Keratinocyte (primary cell): ENCODE results near the gene SULF2. TPM values are rescaled to one million over a fixed set of nuclear protein-coding genes. Genes with fewer than 3 reads are reported as not detected.

Source experiments
- DNase-seq: peaks from one replicate; pipeline ENCODE4 v3.0.0-alpha.2; 2011; ENCODE audit warnings: low read depth, missing footprints, low spot score
- FAIRE-seq: peaks from 2 replicates; lab custom pipeline; 2011; peaks lifted over from hg19 to GRCh38; lab: Jason Lieb, UNC
- H2AFZ ChIP-seq: 2 replicates; pipeline ENCODE4 v1.6.0; 2012; ENCODE audit warnings: low read length, control low read depth, inconsistent platforms; ENCODE audit not compliant: control insufficient read depth
- H3K27ac ChIP-seq: 2 replicates; pipeline ENCODE4 v1.5.1; 2011; ENCODE audit warnings: low read length; ENCODE audit not compliant: control insufficient read depth, insufficient read depth
- H3K27me3 ChIP-seq: 3 replicates; pipeline ENCODE4 v1.6.0; 2011; ENCODE audit warnings: low read length; ENCODE audit not compliant: control insufficient read depth, insufficient read depth; ENCODE audit errors: extremely low read depth
- H3K36me3 ChIP-seq, 2 experiments: 2 replicates in 1 of 2; 3 replicates in 1 of 2; pipeline ENCODE4 v1.5.1; 2011; ENCODE audit warnings: low read length in 2 of 2, mild to moderate bottlenecking in 1 of 2; ENCODE audit not compliant: control insufficient read depth in 2 of 2, insufficient read depth in 2 of 2; ENCODE audit errors: extremely low read depth in 1 of 2
- H3K4me1 ChIP-seq: 3 replicates; pipeline ENCODE4 v1.5.1; 2011; ENCODE audit warnings: low read length; ENCODE audit not compliant: control insufficient read depth, insufficient read depth; ENCODE audit errors: extremely low read depth
- H3K4me2 ChIP-seq: 3 replicates; pipeline ENCODE4 v1.6.0; 2011; ENCODE audit warnings: low read depth, low read length; ENCODE audit not compliant: control insufficient read depth, insufficient read depth; ENCODE audit errors: extremely low read depth
- H3K4me3 ChIP-seq, 3 experiments: fragments of 200-600 bp in 1 of 3; sonication (generic) in 1 of 3; 2 replicates in 2 of 3; 3 replicates in 1 of 3; pipeline ENCODE4 v1.5.1; 2011 to 2016; ENCODE audit warnings: low read length in 3 of 3, mild to moderate bottlenecking in 3 of 3, control low read depth in 2 of 3, inconsistent platforms in 1 of 3, low read depth in 1 of 3, mixed read lengths in 1 of 3, mixed run types in 1 of 3, moderate library complexity in 1 of 3; ENCODE audit not compliant: control insufficient read depth in 2 of 3, insufficient read depth in 2 of 3; ENCODE audit errors: extremely low read depth in 1 of 3
- H3K79me2 ChIP-seq: 2 replicates; pipeline ENCODE4 v1.6.0; 2012; ENCODE audit warnings: low read length; ENCODE audit not compliant: control insufficient read depth, insufficient read depth
- H3K9ac ChIP-seq: 3 replicates; pipeline ENCODE4 v1.6.0; 2011; ENCODE audit warnings: low read length; ENCODE audit not compliant: control insufficient read depth, insufficient read depth; ENCODE audit errors: extremely low read depth
- H3K9me1 ChIP-seq: 3 replicates; pipeline ENCODE4 v1.6.0; 2011; ENCODE audit warnings: low read length; ENCODE audit not compliant: control insufficient read depth, insufficient read depth; ENCODE audit errors: extremely low read depth
- H3K9me3 ChIP-seq: 2 replicates; pipeline ENCODE4 v1.5.1; 2012; ENCODE audit warnings: low read depth, low read length; ENCODE audit not compliant: control insufficient read depth
- H4K20me1 ChIP-seq: 3 replicates; pipeline ENCODE4 v1.6.0; 2011; ENCODE audit warnings: low read length; ENCODE audit not compliant: control insufficient read depth, insufficient read depth; ENCODE audit errors: extremely low read depth
- EZH2 ChIP-seq: IDR thresholded peaks from one replicate; pipeline ENCODE4 v1.6.1; 2012; ENCODE audit warnings: inconsistent platforms, mild to moderate bottlenecking, low read length, moderate library complexity
- dilution Hi-C: fragments of 300-500 bp; cut with MboI; formaldehyde crosslinking; loops from one replicate; pipeline ENCODE4 v1.7.0; 2020; ENCODE audit warnings: low sequenced_read_pairs; ENCODE audit not compliant: extremely low pct_ligation_motif_present
- polyA plus RNA-seq, 5 experiments: library from polyadenylated mRNA; depleted of rRNA in 3 of 5; stranded (reverse) in 3 of 5; stranded (forward) in 1 of 5; unstranded in 1 of 5; fragments of >200 nt; gene quantifications; 1 replicate in 1 of 5; 2 replicates in 3 of 5; 3 replicates in 1 of 5; pipeline versions ENCODE4 v1.2.1 to v1.2.3, GENCODE V29; 2011 to 2012; ENCODE audit warnings: missing spikeins in 2 of 5, low read depth in 1 of 5, low replicate concordance in 1 of 5
- TF ChIP-seq, protein P1 (sequence below), 3 experiments: IDR thresholded peaks in 1 of 3; conservative IDR thresholded peaks in 1 of 3; optimal IDR thresholded peaks in 1 of 3; 2 replicates in 2 of 3; 3 replicates in 1 of 3; pipeline versions ENCODE3 to v1.5.1; 2011; ENCODE audit warnings: low read length in 3 of 3, mild to moderate bottlenecking in 3 of 3, moderate library complexity in 2 of 3, control low read depth in 1 of 3, inconsistent platforms in 1 of 3; ENCODE audit not compliant: insufficient read depth in 2 of 3; ENCODE audit errors: extremely low read depth in 1 of 3

Gene SULF2
- polyA plus RNA-seq, 1 donor (not counting 4 experiments of a cell fraction or from before 2014, with no cell fraction given), result 64.4 TPM

DNA sequence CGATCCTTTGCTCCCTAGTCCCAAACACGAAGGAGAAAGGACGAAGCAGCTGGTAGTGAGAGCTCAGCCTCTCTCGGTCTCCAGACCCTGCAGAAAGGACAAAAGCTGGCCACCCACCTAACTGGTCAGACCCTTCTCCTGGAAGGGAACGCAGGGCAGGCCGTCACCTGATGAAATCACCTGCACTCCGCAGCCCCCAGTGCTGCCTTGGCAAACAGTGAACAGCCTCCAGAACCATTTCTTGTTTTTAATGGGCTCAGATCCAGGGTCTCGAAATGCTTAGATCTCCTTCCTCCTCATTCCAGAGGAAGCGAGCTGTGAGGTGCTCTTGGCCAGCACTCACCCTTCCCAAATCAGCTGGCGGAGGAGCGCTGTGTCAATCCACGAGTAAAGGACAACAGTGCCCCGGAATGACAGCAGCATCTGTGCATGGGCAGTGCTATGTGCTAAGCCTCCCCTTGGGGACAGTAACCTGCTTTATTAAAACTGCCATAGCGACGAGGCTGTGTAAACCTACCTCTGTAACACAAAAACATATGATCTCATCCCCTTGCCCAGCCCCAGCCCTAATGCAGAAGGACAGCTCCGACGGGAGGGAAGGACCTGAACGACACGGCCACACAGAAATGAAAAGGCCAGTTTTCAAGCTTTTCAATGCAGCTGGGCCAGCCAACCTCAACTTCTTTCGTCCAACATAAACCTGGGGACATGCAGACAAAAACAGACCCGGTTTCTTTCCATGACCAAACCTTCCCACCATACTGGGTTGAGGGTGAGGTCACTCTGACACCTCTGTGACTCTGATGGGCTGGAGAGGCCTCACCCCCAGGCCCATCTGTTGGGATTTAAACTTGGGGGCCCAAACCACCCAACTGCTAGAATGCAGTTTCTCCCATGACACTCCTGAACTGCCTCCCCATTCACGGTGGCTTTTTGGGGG lies 43.3 kb downstream of the SULF2 start:
- H3K4me2 ChIP-seq, result no peak overlapping the region
- H2AFZ ChIP-seq, result no peak overlapping the region
- no peak overlapping the region for H3K27ac ChIP-seq
- no peaks in the 10 kb centered on the region for H3K4me1 ChIP-seq
- H3K36me3 ChIP-seq, result peaks cover 22 to 28% of the 10 kb centered on the region in 2 experiments
- H4K20me1 ChIP-seq, result peaks cover 6% of the 10 kb centered on the region
- H3K79me2 ChIP-seq, result peaks cover 60% of the 10 kb centered on the region
- H3K9me3 ChIP-seq, result no peaks in the 10 kb centered on the region
- H3K4me3 ChIP-seq, result no peak overlapping the region
- FAIRE-seq (no peak), DNase-seq (no peak)
- TF ChIP-seq EZH2, result no peak
- TF ChIP-seq, protein P1, sequence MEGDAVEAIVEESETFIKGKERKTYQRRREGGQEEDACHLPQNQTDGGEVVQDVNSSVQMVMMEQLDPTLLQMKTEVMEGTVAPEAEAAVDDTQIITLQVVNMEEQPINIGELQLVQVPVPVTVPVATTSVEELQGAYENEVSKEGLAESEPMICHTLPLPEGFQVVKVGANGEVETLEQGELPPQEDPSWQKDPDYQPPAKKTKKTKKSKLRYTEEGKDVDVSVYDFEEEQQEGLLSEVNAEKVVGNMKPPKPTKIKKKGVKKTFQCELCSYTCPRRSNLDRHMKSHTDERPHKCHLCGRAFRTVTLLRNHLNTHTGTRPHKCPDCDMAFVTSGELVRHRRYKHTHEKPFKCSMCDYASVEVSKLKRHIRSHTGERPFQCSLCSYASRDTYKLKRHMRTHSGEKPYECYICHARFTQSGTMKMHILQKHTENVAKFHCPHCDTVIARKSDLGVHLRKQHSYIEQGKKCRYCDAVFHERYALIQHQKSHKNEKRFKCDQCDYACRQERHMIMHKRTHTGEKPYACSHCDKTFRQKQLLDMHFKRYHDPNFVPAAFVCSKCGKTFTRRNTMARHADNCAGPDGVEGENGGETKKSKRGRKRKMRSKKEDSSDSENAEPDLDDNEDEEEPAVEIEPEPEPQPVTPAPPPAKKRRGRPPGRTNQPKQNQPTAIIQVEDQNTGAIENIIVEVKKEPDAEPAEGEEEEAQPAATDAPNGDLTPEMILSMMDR (optimal IDR thresholded peaks at IDR 0.05 in 1 of 3, IDR thresholded peaks at IDR 0.05 in 1 of 3, conservative IDR thresholded peaks at IDR 0.05 in 1 of 3; ENCODE audit: extremely low read depth in 1 of 3, insufficient read depth in 2 of 3, low read length in 3 of 3), result no peak
- dilution Hi-C loops, result no loop called here
- H3K9ac ChIP-seq, result no peak overlapping the region
- peaks cover 2% of the 10 kb centered on the region for H3K9me1 ChIP-seq
- H3K27me3 ChIP-seq, result no peaks in the 10 kb centered on the region

DNA sequence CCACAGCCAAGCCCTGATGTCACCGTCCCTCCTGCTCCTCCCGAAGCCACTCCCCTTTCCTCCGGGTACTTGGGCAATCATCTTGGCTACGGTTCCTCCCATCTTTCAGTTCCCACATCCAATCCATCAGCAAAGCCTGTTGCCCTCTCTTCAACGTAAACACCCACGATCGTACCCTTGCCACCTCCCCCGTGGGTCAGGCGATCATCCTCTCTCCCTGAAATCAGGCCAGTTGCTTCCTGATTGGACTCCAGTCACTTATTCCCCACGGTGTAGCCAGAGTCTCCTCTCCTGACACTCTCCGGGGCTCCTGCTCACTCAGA lies 44.5 kb downstream of the SULF2 start:
- no peaks in the 10 kb centered on the region for H3K4me1 ChIP-seq
- DNase-seq (no peak), FAIRE-seq (no peak)
- H3K27ac ChIP-seq, result no peak overlapping the region
- peaks cover 3% of the 10 kb centered on the region for H4K20me1 ChIP-seq
- peaks cover 22 to 24% of the 10 kb centered on the region in 2 experiments for H3K36me3 ChIP-seq
- dilution Hi-C loops, result no loop called here
- H2AFZ ChIP-seq, result no peak overlapping the region
- H3K4me2 ChIP-seq, result no peak overlapping the region
- no peaks in the 10 kb centered on the region for H3K9me1 ChIP-seq
- no peaks in the 10 kb centered on the region for H3K9me3 ChIP-seq
- no peak overlapping the region for H3K4me3 ChIP-seq
- peaks cover 58% of the 10 kb centered on the region for H3K79me2 ChIP-seq
- no peaks in the 10 kb centered on the region for H3K27me3 ChIP-seq
- TF ChIP-seq, protein P1 (optimal IDR thresholded peaks at IDR 0.05 in 1 of 3, IDR thresholded peaks at IDR 0.05 in 1 of 3, conservative IDR thresholded peaks at IDR 0.05 in 1 of 3; ENCODE audit: extremely low read depth in 1 of 3, insufficient read depth in 2 of 3, low read length in 3 of 3), result no peak
- no peak for TF ChIP-seq EZH2
- no peak overlapping the region for H3K9ac ChIP-seq
